GM21367 (cell line): ENCODE data around the gene ARID4B.

Experiments used
- ATAC-seq: cut with Tn5 transposase; IDR thresholded peaks from one replicate; pipeline ENCODE4 v1.9.1; 2021; ENCODE audit not compliant: unreplicated experiment

Gene ARID4B

DNA sequence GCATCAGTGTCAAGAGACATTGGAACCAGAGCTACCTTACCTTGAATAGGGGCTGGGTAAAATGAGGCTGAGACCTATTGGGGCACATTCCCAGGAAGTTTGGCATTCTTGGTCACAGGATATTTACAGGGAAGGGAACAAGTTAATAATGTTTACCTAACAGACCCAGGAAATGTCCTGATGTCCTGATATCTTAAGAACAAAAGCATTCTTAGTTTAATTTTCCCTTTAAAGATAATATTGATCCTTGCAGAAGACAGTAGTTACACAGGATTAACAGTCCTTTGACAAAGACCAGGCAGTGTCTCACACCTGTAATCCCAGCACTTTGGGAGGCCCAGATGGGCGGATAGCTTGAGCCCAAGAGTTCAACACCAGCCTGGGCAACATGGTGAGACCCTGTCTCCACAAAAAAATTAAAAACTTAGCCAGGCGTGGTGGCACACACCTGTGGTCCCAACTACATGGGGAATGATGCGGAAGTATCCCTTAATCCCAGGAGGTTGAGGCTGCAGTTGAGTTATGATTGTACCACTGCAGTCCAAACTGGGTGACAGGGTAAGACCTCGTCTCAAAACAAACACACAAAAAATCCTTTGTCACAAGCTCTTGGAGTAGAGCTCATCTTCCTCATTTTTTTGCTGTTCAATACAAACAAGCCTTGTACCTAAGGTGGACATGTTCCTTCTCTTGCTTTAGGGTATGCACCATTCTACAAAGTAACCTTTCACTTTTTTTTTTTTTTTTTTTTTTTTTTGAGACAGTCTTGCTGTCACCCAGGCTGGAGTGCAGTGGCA, 198.0 kb downstream of the ARID4B start:
- no peak for ATAC-seq

DNA sequence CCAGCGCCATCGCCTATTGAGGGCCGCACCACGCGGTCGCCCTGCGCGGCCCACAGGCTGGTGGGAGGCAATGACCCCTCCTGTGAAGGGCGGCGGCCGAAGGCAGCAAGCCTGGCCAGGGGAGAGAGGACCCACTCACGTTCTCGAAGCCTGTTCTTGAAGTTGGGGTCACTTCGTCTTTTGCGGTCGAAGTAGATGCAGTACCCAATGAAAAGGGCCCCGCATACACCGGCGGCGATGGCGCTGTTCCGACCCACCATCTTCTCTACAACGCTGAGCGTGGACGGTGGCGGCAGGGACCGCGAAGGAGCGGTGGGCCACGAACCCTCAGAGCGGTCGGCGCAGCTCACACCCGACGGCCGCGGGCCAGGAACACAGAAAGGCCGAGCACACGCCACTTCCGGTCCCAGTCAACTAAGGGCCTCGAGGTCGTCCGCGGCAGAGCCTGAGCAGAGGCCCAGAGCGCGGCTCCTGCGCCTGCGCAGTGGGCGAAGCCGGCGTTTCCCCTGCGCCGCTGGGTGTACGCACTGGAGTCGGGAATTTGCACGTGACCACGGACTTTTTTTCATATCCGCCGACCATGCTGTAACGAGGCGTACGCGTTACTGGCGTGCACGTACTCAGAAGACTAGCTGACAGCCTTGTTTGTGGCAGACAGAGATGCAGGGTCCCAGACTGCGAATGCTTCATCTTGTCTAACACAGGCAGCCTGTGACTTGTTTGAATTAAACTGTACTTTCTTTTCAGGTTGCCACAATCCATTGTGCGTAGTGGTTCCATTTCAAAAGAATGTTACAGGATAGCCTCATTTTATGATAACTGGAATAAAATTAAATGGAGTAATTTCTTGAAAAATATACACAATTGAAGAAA, 199.3 kb downstream of the ARID4B start, which contains the start of gene TOMM20:
TOMM20 (minus strand) TSS at position 382 of the 873 bp plus-strand sequence; CDS start at position 260, 122 bp downstream.
- ATAC-seq = peak; percentile 95

DNA sequence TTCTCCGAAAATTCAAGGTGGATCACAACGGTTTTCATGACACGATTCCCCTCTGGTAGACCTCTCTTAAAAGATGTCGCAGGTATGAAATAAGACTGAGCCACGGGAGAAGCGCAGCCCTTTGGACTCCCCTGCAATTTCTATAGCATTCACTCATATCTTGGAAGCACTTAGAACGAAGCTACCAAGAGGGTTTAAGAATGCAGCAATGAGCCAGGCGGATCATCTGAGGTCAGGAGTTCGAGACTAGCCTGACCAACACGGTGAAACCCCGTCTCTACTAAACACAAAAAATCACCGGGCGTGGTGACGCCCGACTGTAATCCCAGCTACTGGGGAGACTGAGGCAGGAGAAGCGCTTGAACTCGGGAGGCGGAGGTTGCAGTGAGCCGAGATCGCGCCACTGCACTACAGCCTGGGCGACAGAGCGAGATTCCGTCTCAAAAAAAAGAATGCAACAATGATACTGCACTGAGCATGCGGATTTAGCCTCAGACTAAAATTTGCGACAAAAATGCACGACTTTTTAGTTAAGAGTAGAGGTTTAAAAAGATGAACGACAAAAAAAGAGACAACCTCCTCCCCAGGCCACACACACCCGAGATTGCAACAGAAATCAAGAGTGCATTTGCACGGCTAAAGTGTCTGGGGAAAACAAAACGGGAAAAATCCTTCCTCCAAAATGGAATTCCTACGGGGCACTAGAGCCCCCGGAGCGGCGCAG, 200.1 kb downstream of the ARID4B start:
- ATAC-seq = no peak

DNA sequence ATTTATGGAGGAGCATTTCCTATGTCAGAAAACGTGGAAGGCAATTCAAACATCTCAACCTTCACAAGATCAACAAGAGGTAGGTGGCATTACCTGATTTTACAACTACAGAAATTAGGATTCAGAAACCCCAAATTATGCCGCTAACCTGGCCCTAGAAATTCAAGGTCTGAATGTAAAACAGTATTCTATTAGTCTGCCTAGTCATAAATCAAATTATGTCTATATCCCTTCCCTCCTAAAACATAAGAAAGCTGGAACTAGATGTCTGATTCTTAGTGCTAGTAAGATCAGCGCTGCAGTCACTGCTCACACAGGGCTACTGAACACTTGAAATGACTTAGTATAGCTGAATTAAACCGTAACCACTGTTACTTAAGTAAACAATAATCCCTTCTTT, 200.8 kb downstream of the ARID4B start:
- ATAC-seq = no peak

DNA sequence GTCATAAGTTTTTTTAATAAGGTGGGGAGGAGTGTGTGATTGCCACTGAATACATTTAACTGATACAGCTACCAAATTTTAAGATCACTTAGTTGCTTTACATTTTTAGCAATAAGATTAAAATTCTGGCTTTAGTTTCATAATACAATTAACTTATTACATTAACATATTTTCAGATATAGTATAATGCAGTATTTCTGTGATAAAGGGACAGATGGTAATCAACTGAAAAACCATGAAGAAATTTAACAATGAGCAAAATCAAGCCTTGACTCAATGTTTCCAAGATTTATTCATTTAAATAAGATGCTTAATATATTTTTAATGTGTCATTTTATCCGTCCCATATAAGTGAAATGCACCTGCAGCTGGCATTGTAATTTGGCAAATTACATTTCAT, 203.3 kb downstream of the ARID4B start:
- ATAC-seq = no peak

DNA sequence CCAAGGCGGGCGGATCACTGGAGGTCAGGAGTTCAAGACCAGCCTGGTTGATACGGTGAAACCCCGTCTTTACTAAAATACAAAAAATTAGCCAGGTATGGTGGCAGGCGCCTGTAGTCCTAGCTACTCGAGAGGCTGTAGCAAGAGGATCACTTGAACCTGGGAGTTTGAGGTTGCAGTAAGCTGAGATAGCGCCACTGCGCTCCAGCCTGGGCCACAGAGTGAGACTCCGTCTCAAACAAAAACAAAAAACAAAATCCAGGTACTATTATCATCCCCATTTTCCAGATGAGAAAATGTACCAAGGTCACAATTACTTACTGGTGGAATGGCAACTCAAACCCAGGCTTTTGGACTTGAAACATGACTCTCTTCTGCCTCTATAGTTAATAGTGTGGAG, 203.9 kb downstream of the ARID4B start:
- no peak for ATAC-seq

DNA sequence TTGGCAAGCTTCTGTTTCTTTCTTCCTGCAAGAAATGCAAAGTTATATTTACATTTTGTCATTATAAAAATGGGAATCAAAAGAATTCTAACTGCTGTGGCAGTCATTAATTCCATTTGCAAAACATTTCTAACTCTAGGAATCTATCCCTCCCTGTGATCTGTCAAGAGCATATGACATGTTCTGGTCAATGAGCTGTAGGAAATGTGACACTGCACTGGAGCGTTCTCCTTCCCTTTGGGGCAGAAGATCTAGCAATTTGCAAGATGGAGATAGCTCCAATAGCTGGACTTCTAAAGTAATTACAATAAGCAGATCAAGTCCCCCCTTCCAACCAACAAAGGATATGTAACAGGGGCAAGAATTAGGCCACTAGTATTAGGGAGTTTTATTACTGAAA, 205.6 kb downstream of the ARID4B start:
- no peak for ATAC-seq
